Gastrocnemius medialis (tissue), 4 donors: ENCODE data around the gene CES4A. TPM values are rescaled to one million over a fixed set of nuclear protein-coding genes. Genes with fewer than 3 reads are reported as not detected.
A peak's percentile ranks its signal among the peaks of the same experiment; 100 is the strongest.

Source experiments
- ATAC-seq, 2 donors: fragments of 150-250 bp; one replicate each; pipeline ENCODE4 v1.9.1; 2016
- DNase-seq, 2 donors: peaks; one replicate each; pipeline ENCODE4 v3.0.0-alpha.2; 2019
- H3K27ac ChIP-seq, 4 donors: fragments of 200-600 bp; sonication (generic); 1 replicate in 1 of 4; 2 replicates in 3 of 4; pipeline ENCODE4 v1.5.1; 2016 to 2018; ENCODE audit warnings: mild to moderate bottlenecking in 2 of 4, moderate library complexity in 1 of 4
- H3K27me3 ChIP-seq, 3 donors: fragments of 200-600 bp; sonication (generic) in 2 of 3; 1 replicate in 1 of 3; 2 replicates in 2 of 3; pipeline versions ENCODE4 v1.5.1 to v1.6.0; 2016 to 2019; ENCODE audit warnings: mild to moderate bottlenecking in 1 of 3, moderate library complexity in 1 of 3
- H3K36me3 ChIP-seq, 2 donors: fragments of 200-600 bp; sonication (generic) in 1 of 2; one replicate each; pipeline ENCODE4 v1.5.1; 2017 to 2018
- H3K4me1 ChIP-seq, 2 donors: fragments of 200-600 bp; sonication (generic) in 1 of 2; one replicate each; pipeline ENCODE4 v1.5.1; 2016 to 2017; ENCODE audit warnings: mild to moderate bottlenecking in 2 of 2
- H3K4me3 ChIP-seq, 4 donors: fragments of 200-600 bp; sonication (generic) in 3 of 4; 1 replicate in 1 of 4; 2 replicates in 3 of 4; pipeline ENCODE4 v1.5.1; 2016 to 2019; ENCODE audit warnings: mild to moderate bottlenecking in 2 of 4
- H3K9me3 ChIP-seq, 3 donors: fragments of 200-600 bp; sonication (generic) in 2 of 3; 1 replicate in 1 of 3; 2 replicates in 2 of 3; pipeline ENCODE4 v1.5.1; 2016 to 2019
- POLR2A ChIP-seq, 2 donors: fragments of 450-650 bp; IDR thresholded peaks; one replicate each; pipeline ENCODE4 v1.6.1; 2017; ENCODE audit warnings: antibody characterized with exemption in 2 of 2, mild to moderate bottlenecking in 2 of 2, moderate library complexity in 2 of 2
- in situ Hi-C, 4 donors: fragments of 200-750 bp; cut with MboI; loops; one replicate each; pipeline versions ENCODE4 v1.15.0 to v1.8.0; 2017; ENCODE audit warnings: low sequenced_read_pairs in 4 of 4
- intact Hi-C: fragments of 100-400 bp; cut with DNase I; formaldehyde crosslinking; loops from one replicate; pipeline ENCODE4 v1.15.1; 2023; ENCODE audit warnings: low total_unique reads
- total RNA-seq, 4 donors: library from RNA; depleted of rRNA; stranded (reverse); fragments of >200 nt; gene quantifications; one replicate each; pipeline versions ENCODE4 v1.1.0 to v1.2.3, GENCODE V29; 2016
- TF ChIP-seq, protein P1 (sequence below), 5 experiments: fragments of 450-650 bp in 3 of 5; fragments of 200-600 bp in 2 of 5; sonication (generic) in 2 of 5; IDR thresholded peaks in 4 of 5; conservative IDR thresholded peaks in 1 of 5; 1 replicate in 4 of 5; 2 replicates in 1 of 5; pipeline ENCODE4 v1.5.1; 2016 to 2019; ENCODE audit warnings: antibody characterized with exemption in 5 of 5, mild to moderate bottlenecking in 3 of 5, moderate library complexity in 3 of 5

The CES4A gene
- total RNA-seq = 10 to 100 TPM; 12.0 to 82.7 (median 17.4) TPM

DNA sequence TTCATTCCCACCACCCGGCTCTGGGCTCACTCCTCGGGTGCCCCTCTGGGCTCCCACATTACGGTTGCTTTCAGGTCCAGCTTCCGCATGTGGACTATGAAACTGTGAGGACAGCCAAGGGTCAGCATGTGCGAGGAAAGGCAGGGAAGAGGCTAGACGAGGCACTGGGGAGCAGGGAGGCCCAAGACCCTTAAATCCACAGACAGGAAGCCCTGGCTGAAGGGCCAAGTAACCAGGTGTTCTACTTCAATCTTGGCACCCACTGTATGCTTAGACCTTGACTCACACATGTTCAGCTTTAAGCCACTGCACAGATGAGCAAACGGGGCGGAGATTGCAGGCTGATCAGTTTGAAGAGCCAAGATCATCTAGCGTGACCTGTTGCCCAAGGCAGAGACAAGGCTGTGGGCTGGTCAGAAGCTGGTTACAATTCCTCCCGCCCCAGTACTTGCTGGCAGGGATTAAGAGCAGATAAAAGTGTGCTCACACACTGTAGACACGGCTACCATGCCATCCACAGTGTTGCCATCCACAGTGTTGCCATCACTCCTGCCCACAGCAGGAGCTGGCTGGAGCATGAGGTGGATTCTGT lies at the start of gene CES4A:
Gene CES4A, plus strand, starts transcription at position 393 of the 592 bp plus-strand sequence. Its CDS starts 184 bp downstream, at position 577.
- Histone ChIP-seq H3K9me3 (no peaks in the 10 kb centered on the region), H3K4me3 (peak within 1 kb of the TSS in 1 of 4 donors; percentile 19), H3K4me1 (no peaks in the 10 kb centered on the region), H3K27me3 (no peaks in the 10 kb centered on the region), H3K27ac (peak within 1 kb of the TSS; percentile 61 to 81 (median 69)), H3K36me3 (no peaks in the 10 kb centered on the region)
- peak in 1 of 2 donors; percentile 62 for TF ChIP-seq POLR2A (IDR thresholded peaks at IDR 0.05)
- TF ChIP-seq, protein P1, sequence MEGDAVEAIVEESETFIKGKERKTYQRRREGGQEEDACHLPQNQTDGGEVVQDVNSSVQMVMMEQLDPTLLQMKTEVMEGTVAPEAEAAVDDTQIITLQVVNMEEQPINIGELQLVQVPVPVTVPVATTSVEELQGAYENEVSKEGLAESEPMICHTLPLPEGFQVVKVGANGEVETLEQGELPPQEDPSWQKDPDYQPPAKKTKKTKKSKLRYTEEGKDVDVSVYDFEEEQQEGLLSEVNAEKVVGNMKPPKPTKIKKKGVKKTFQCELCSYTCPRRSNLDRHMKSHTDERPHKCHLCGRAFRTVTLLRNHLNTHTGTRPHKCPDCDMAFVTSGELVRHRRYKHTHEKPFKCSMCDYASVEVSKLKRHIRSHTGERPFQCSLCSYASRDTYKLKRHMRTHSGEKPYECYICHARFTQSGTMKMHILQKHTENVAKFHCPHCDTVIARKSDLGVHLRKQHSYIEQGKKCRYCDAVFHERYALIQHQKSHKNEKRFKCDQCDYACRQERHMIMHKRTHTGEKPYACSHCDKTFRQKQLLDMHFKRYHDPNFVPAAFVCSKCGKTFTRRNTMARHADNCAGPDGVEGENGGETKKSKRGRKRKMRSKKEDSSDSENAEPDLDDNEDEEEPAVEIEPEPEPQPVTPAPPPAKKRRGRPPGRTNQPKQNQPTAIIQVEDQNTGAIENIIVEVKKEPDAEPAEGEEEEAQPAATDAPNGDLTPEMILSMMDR (IDR thresholded peaks at IDR 0.05 in 4 of 5, conservative IDR thresholded peaks at IDR 0.05 in 1 of 5) = no peak
- intact Hi-C loops = no loop called here
- in situ Hi-C loops = no loop called here
- ATAC-seq (peak; percentile 86 to 94), DNase-seq (peak; percentile 74 to 81)

DNA sequence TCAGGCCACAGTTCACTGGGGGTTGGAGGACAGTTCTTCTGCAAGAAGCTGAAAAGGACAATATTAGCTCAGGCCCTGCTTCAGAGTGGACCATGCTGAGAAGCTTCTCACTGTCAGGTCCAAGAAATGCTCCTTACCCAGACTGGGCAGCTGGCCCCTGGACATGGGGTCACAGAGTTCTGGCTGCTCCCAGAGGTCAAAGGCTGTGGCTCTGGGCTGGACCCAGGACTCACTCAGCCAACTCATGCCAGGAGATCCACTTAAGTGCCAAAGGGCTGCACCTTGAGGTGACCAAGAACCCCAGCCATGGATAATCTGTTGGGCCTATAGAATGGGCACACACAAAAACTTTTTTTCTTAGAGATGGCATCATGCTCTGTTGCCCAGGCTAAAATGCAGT lies 49.0 kb upstream of the CES4A start:
- in situ Hi-C loops = no loop called here

DNA sequence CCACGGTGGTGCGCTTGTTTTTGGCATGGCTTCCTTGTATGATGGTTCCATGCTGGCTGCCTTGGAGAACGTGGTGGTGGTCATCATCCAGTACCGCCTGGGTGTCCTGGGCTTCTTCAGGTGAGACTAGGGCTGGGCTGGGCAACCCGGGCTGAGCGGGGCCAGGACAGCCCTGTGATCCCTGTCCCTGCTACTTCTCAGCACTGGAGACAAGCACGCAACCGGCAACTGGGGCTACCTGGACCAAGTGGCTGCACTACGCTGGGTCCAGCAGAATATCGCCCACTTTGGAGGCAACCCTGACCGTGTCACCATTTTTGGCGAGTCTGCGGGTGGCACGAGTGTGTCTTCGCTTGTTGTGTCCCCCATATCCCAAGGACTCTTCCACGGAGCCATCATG lies 48.2 kb upstream of the CES4A start:
- DNase-seq (no peak), ATAC-seq (no peak)
- no peak for TF ChIP-seq POLR2A (IDR thresholded peaks at IDR 0.05)
- TF ChIP-seq, protein P1 (IDR thresholded peaks at IDR 0.05 in 4 of 5, conservative IDR thresholded peaks at IDR 0.05 in 1 of 5) = no peak
- Histone ChIP-seq H3K36me3 (peaks cover 0 to 71% of the 10 kb centered on the region in 2 donors), H3K4me1 (peaks cover 22 to 24% of the 10 kb centered on the region in 2 donors), H3K4me3 (no peak overlapping the region), H3K27me3 (no peaks in the 10 kb centered on the region), H3K27ac (peak overlapping the region in 1 of 4 donors; percentile 38), H3K9me3 (no peaks in the 10 kb centered on the region)
- intact Hi-C loops = no loop called here
- in situ Hi-C loops = no loop called here

More for the DNA sequence above, 49.0 kb upstream of the CES4A start:
- Histone ChIP-seq H3K27me3 (no peaks in the 10 kb centered on the region), H3K27ac (peak overlapping the region in 1 of 4 donors; percentile 28), H3K36me3 (peaks cover 0 to 71% of the 10 kb centered on the region in 2 donors), H3K4me3 (no peak overlapping the region), H3K9me3 (no peaks in the 10 kb centered on the region), H3K4me1 (peaks cover 22 to 25% of the 10 kb centered on the region in 2 donors)
- no peak for TF ChIP-seq POLR2A (IDR thresholded peaks at IDR 0.05)
- TF ChIP-seq, protein P1 (IDR thresholded peaks at IDR 0.05 in 4 of 5, conservative IDR thresholded peaks at IDR 0.05 in 1 of 5) = no peak
- ATAC-seq (no peak), DNase-seq (no peak)
- intact Hi-C loops = no loop called here

DNA sequence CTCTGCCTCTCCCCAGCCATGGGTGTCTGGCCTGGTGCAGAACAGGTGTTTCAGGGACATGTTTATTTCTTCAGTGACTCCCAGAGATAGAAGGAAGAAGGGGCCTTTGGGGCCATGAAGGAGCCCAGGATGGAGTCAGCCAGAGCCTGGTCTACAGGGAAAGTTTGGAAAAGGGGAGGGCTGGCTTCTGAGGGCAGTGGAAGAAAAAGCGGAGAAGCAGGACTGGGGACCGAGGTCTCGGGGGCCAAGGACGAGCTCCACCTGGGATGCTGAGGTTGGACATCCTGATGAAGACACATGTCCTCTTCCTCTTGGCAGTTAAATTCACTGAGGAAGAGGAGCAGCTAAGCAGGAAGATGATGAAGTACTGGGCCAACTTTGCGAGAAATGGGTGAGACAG lies 45.4 kb upstream of the CES4A start:
- Histone ChIP-seq H3K27me3 (no peaks in the 10 kb centered on the region), H3K27ac (no peak overlapping the region), H3K4me1 (peaks cover 0 to 10% of the 10 kb centered on the region in 2 donors), H3K4me3 (no peak overlapping the region), H3K36me3 (peaks cover 0 to 60% of the 10 kb centered on the region in 2 donors), H3K9me3 (no peaks in the 10 kb centered on the region)
- no peak for DNase-seq
- no peak for ATAC-seq
- in situ Hi-C loops = no loop called here
- TF ChIP-seq, protein P1 (IDR thresholded peaks at IDR 0.05 in 4 of 5, conservative IDR thresholded peaks at IDR 0.05 in 1 of 5) = no peak
- no peak for TF ChIP-seq POLR2A (IDR thresholded peaks at IDR 0.05)
- intact Hi-C loops = no loop called here
